GM11168 (cell line): ENCODE measurements around the gene LPCAT3.

Experiments used
- in situ Hi-C: fragments of 300-500 bp; cut with MboI; formaldehyde crosslinking; loops from one replicate; pipeline ENCODE4 v1.12.0; 2022; ENCODE audit warnings: low sequenced_read_pairs; ENCODE audit not compliant: unreplicated experiment

LPCAT3 gene

GRCh38 chr12:7004287-7004803 is 13.9 kb downstream of the LPCAT3 start:
- in situ Hi-C loops, result no loop called here

- in situ Hi-C loops, result no loop called here
These were observed 16.2 kb downstream of the LPCAT3 start for GRCh38 chr12:7001921-7002591.

GRCh38 chr12:6998715-6999451 is 19.4 kb downstream of the LPCAT3 start:
- in situ Hi-C loops, result no loop called here

GRCh38 chr12:6996040-6996441 is 22.2 kb downstream of the LPCAT3 start:
- in situ Hi-C loops, result no loop called here

- in situ Hi-C loops, result no loop called here
These were observed 30.2 kb downstream of the LPCAT3 start for GRCh38 chr12:6987956-6988553.

- in situ Hi-C loops, result no loop called here
These were observed 35.7 kb downstream of the LPCAT3 start for GRCh38 chr12:6982532-6982931.

- in situ Hi-C loops, result no loop called here
These were observed 36.9 kb downstream of the LPCAT3 start for GRCh38 chr12:6981152-6982052.

GRCh38 chr12:6980740-6981139 is 37.5 kb downstream of the LPCAT3 start:
- in situ Hi-C loops, result no loop called here

- in situ Hi-C loops, result no loop called here
These were observed 38.2 kb downstream of the LPCAT3 start for GRCh38 chr12:6980075-6980474.

GRCh38 chr12:6979453-6979852 is 38.8 kb downstream of the LPCAT3 start:
- in situ Hi-C loops, result no loop called here

- in situ Hi-C loops, result no loop called here
These were observed 39.3 kb downstream of the LPCAT3 start for GRCh38 chr12:6979021-6979420.

- in situ Hi-C loops, result no loop called here
These were observed 39.7 kb downstream of the LPCAT3 start for GRCh38 chr12:6978611-6979011.

- in situ Hi-C loops, result no loop called here
These were observed 40.1 kb downstream of the LPCAT3 start for GRCh38 chr12:6978188-6978587.

- in situ Hi-C loops, result no loop called here
These were observed 40.6 kb downstream of the LPCAT3 start for GRCh38 chr12:6977653-6978052.

- in situ Hi-C loops, result no loop called here
These were observed 42.8 kb downstream of the LPCAT3 start for GRCh38 chr12:6975297-6976032.

GRCh38 chr12:6974180-6974579 is 44.1 kb downstream of the LPCAT3 start:
- in situ Hi-C loops, result no loop called here

GRCh38 chr12:6970096-6970527 is 48.2 kb downstream of the LPCAT3 start:
- in situ Hi-C loops, result no loop called here

GRCh38 chr12:6968426-6968825 is 49.9 kb downstream of the LPCAT3 start:
- in situ Hi-C loops, result no loop called here

- in situ Hi-C loops, result no loop called here
These were observed 50.6 kb downstream of the LPCAT3 start for GRCh38 chr12:6967651-6968100.
